ENCODE measurements around the gene SPRN.

The SPRN gene

DNA sequence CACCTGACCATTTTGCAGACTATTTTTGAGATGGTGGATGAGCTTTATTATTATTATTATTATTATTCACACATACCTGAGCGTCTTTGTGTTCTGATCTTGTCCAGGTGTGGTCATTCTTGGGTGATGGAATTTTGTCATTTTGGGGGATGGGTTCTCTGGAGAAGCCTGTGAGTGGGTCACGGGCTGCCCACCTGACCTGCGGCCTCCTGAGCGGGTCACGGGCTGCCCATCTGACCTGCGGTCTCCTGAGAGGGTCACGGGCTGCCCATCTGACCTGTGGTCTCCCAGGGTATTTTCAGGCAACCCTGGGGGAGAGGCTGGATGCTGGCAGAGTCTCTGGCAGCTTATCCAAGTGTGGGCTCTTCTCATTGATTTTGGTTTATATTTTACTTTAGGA, 36.6 kb upstream of the SPRN start:
- H3K9ac ChIP-seq (ENCODE audit: low read depth, low read length, poor library complexity, severe bottlenecking) = no peak overlapping the region
- H3K27me3 ChIP-seq (ENCODE audit: insufficient read depth, low read length, poor library complexity, severe bottlenecking) = no peaks in the 10 kb centered on the region
- peaks cover 8% of the 10 kb centered on the region for H4K20me1 ChIP-seq (ENCODE audit: insufficient read depth, low read length, poor library complexity, severe bottlenecking)
- H3F3A ChIP-seq (ENCODE audit: low read depth) = no peaks in the 10 kb centered on the region
- H3K4me1 ChIP-seq (ENCODE audit: insufficient read depth, low read length, poor library complexity, severe bottlenecking) = peaks cover 20% of the 10 kb centered on the region
- no peak overlapping the region for H3K4me3 ChIP-seq (ENCODE audit: low read length, poor library complexity, severe bottlenecking)
- H3K4me2 ChIP-seq (ENCODE audit: low read depth, low read length, poor library complexity, severe bottlenecking) = no peak overlapping the region
- H3K9me2 ChIP-seq (replicated peaks; ENCODE audit: low read depth, low read length) = no peaks in the 10 kb centered on the region
- H3K79me2 ChIP-seq (ENCODE audit: insufficient read depth, low read length) = peaks cover 39% of the 10 kb centered on the region
- H3K9me3 ChIP-seq (ENCODE audit: insufficient read depth, low read depth, low read length) = no peaks in the 10 kb centered on the region
- H2AFZ ChIP-seq (ENCODE audit: low read length) = no peak overlapping the region
- H3K36me3 ChIP-seq (ENCODE audit: insufficient read depth, low read length) = no peaks in the 10 kb centered on the region; the same call in 1 of the 2 replicates
- TF ChIP-seq, protein P1, sequence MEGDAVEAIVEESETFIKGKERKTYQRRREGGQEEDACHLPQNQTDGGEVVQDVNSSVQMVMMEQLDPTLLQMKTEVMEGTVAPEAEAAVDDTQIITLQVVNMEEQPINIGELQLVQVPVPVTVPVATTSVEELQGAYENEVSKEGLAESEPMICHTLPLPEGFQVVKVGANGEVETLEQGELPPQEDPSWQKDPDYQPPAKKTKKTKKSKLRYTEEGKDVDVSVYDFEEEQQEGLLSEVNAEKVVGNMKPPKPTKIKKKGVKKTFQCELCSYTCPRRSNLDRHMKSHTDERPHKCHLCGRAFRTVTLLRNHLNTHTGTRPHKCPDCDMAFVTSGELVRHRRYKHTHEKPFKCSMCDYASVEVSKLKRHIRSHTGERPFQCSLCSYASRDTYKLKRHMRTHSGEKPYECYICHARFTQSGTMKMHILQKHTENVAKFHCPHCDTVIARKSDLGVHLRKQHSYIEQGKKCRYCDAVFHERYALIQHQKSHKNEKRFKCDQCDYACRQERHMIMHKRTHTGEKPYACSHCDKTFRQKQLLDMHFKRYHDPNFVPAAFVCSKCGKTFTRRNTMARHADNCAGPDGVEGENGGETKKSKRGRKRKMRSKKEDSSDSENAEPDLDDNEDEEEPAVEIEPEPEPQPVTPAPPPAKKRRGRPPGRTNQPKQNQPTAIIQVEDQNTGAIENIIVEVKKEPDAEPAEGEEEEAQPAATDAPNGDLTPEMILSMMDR (conservative IDR thresholded peaks at IDR 0.05; ENCODE audit: low read length) = no peak
- no peak for TF ChIP-seq EZH2phosphoT487 (IDR thresholded peaks at IDR 0.05; ENCODE audit: borderline replicate concordance)

DNA sequence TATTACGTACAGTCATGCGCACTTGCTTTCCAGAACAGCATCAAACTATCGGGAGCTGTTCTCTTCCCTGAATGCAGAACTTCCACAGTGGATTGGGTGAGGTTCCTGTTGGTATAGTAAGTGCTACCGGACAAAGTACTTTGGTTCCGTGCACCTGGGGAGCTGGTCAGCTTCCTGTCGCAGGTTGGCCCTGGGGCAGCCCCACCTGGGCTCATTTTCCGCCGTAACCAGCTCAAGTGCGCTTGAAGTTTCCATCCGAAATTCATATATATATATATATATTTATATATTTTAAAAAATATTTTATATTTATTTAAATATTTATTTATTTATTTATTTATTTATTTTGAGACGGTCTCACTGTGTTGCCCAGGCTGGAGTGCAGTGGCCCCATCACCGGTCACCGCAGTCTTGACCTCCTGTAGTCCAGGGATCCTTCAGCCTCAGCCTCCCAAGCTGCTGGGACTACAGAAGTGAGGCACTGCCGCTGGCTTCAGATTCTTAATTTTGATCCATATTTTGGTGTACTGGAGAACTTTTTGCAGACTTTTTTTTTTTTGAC, 35.9 kb upstream of the SPRN start:
- no peak for TF ChIP-seq EZH2phosphoT487 (IDR thresholded peaks at IDR 0.05; ENCODE audit: borderline replicate concordance)
- TF ChIP-seq, protein P1 (conservative IDR thresholded peaks at IDR 0.05; ENCODE audit: low read length) = no peak

DNA sequence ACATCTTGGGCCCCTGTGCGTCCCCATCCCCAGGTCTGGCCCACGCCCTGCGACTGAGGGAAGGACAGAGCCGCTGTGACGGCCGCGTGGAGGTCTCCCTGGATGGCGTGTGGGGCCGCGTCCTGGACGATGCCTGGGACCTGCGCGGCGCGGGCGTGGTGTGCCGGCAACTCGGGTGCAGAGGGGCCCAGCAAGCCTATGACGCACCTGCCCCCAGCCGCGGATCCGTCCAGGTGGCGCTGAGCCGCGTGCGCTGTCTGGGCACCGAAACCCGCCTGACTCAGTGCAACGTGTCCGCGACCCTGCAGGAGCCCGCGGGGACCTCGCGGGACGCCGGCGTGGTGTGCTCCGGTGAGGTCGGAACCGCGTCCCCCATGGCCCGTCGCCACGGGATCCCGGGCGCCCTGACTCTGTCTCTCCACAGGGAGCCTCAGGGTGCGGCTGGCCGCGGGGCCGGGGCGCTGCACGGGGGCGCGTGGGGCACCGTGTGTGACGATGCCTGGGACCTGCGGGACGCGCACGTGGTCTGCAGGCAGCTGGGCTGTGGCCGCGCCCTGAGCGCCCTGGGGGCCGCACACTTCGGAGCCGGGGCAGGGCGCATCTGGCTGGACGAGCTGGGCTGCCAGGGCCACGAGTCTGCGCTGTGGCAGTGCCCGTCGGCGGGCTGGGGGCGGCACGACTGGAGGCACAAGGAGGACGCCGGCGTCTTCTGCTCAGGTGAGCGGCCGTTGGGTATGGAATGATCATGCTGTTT, 35.2 kb upstream of the SPRN start:
- Histone ChIP-seq H3K27me3 (ENCODE audit: insufficient read depth, low read length, poor library complexity, severe bottlenecking) (no peaks in the 10 kb centered on the region), H4K20me1 (ENCODE audit: insufficient read depth, low read length, poor library complexity, severe bottlenecking) (peaks cover 11% of the 10 kb centered on the region), H3K9me2 (replicated peaks; ENCODE audit: low read depth, low read length) (no peaks in the 10 kb centered on the region), H3K4me1 (ENCODE audit: insufficient read depth, low read length, poor library complexity, severe bottlenecking) (peaks cover 25% of the 10 kb centered on the region), H3K36me3 (ENCODE audit: insufficient read depth, low read length) (no peaks in the 10 kb centered on the region; the same call in 1 of the 2 replicates), H2AFZ (ENCODE audit: low read length) (no peak overlapping the region), H3F3A (ENCODE audit: low read depth) (no peaks in the 10 kb centered on the region), H3K4me2 (ENCODE audit: low read depth, low read length, poor library complexity, severe bottlenecking) (no peak overlapping the region), H3K79me2 (ENCODE audit: insufficient read depth, low read length) (peaks cover 53% of the 10 kb centered on the region), H3K9ac (ENCODE audit: low read depth, low read length, poor library complexity, severe bottlenecking) (no peak overlapping the region), H3K4me3 (ENCODE audit: low read length, poor library complexity, severe bottlenecking) (no peak overlapping the region), H3K9me3 (ENCODE audit: insufficient read depth, low read depth, low read length) (no peaks in the 10 kb centered on the region)
- TF ChIP-seq, protein P1 (conservative IDR thresholded peaks at IDR 0.05; ENCODE audit: low read length) = no peak
- TF ChIP-seq EZH2phosphoT487 (IDR thresholded peaks at IDR 0.05; ENCODE audit: borderline replicate concordance) = no peak

More for the DNA sequence above, 35.9 kb upstream of the SPRN start:
- H3K4me3 ChIP-seq (ENCODE audit: low read length, poor library complexity, severe bottlenecking) = no peak overlapping the region
- H4K20me1 ChIP-seq (ENCODE audit: insufficient read depth, low read length, poor library complexity, severe bottlenecking) = peaks cover 11% of the 10 kb centered on the region
- H2AFZ ChIP-seq (ENCODE audit: low read length) = no peak overlapping the region
- H3K4me2 ChIP-seq (ENCODE audit: low read depth, low read length, poor library complexity, severe bottlenecking) = no peak overlapping the region
- H3F3A ChIP-seq (ENCODE audit: low read depth) = no peaks in the 10 kb centered on the region
- H3K9me2 ChIP-seq (replicated peaks; ENCODE audit: low read depth, low read length) = no peaks in the 10 kb centered on the region
- no peak overlapping the region for H3K9ac ChIP-seq (ENCODE audit: low read depth, low read length, poor library complexity, severe bottlenecking)
- peaks cover 20% of the 10 kb centered on the region for H3K4me1 ChIP-seq (ENCODE audit: insufficient read depth, low read length, poor library complexity, severe bottlenecking)
- H3K9me3 ChIP-seq (ENCODE audit: insufficient read depth, low read depth, low read length) = no peaks in the 10 kb centered on the region
- H3K36me3 ChIP-seq (ENCODE audit: insufficient read depth, low read length) = no peaks in the 10 kb centered on the region; the same call in 1 of the 2 replicates
- no peaks in the 10 kb centered on the region for H3K27me3 ChIP-seq (ENCODE audit: insufficient read depth, low read length, poor library complexity, severe bottlenecking)
- peaks cover 46% of the 10 kb centered on the region for H3K79me2 ChIP-seq (ENCODE audit: insufficient read depth, low read length)
